Endothelial cell (in vitro differentiated cells): Measurements from ENCODE around the gene RAB3GAP1. TPM values are rescaled to one million over a fixed set of nuclear protein-coding genes. Genes with fewer than 3 reads are reported as not detected.

Source experiments
- DNase-seq: peaks from one replicate; pipeline ENCODE4 v3.0.0; 2021; ENCODE audit warnings: low spot score
- H3K27ac Mint-ChIP-seq: one replicate; pipeline ENCODE4 v1.8.0; 2021; ENCODE audit warnings: mixed read lengths, inconsistent platforms; ENCODE audit not compliant: unreplicated experiment
- H3K27me3 Mint-ChIP-seq: one replicate; pipeline ENCODE4 v1.8.0; 2021; ENCODE audit warnings: mild to moderate bottlenecking, moderate library complexity, mixed read lengths, inconsistent platforms; ENCODE audit not compliant: unreplicated experiment
- H3K36me3 Mint-ChIP-seq: one replicate; pipeline ENCODE4 v1.8.0; 2021; ENCODE audit warnings: mild to moderate bottlenecking, low read depth, mixed read lengths, inconsistent platforms; ENCODE audit not compliant: unreplicated experiment
- H3K4me1 Mint-ChIP-seq: one replicate; pipeline ENCODE4 v1.8.0; 2021; ENCODE audit warnings: mild to moderate bottlenecking, mixed read lengths, inconsistent platforms; ENCODE audit not compliant: unreplicated experiment
- H3K4me3 Mint-ChIP-seq: one replicate; pipeline ENCODE4 v1.8.0; 2021; ENCODE audit warnings: mild to moderate bottlenecking, mixed read lengths, inconsistent platforms; ENCODE audit not compliant: unreplicated experiment
- H3K9me3 Mint-ChIP-seq: one replicate; pipeline ENCODE4 v1.8.0; 2021; ENCODE audit warnings: mixed read lengths, inconsistent platforms; ENCODE audit not compliant: unreplicated experiment
- CTCF ChIP-seq: fragments of 200-600 bp; sonication (generic); IDR thresholded peaks from one replicate; pipeline ENCODE4 v1.5.0; 2021; ENCODE audit warnings: antibody characterized with exemption; ENCODE audit not compliant: unreplicated experiment
- total RNA-seq: library from RNA; stranded (reverse); fragmentation: NEBNext Ultra II Directional; extraction: Animal tissue kit (Norgen Biotek cat#: 25700); gene quantifications from one replicate; pipeline ENCODE4 v1.2.1, GENCODE V29; 2021; ENCODE audit not compliant: unreplicated experiment

The RAB3GAP1 gene
- total RNA-seq, 1 donor from 2014 or later, result 28.0 TPM

DNA sequence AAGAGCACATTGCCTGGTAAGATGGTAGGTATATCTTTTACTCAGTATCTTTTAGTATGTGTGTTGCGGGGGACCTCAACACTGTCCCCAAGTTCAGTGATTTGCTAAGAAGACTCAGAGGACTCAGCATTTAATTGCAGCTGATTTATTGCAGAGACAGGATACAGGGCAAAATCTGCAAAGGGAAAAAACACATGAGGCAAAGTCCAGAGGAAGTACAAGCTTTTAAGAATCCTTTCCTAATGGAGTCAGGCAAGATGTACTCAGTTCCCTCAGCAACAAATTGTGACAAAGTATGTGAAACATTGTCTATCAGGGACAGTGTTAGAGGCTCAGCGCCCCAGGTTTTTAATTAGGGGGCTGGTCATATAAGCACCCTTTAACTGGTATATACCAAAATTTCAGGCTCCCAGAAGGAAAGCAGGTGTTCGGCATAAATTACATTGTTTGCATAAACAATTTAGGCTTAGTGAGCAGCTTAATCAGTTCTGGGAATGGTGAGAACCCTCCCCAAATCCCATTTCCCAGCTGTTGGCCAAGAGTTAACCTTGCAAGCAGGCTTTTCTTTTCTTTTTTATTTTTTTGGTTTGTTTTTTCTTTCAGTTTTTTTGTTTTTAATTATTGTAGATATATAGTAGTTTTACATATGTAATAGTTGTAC, 41.7 kb downstream of the RAB3GAP1 start:
- Mint-ChIP-seq H3K9me3 (no peaks in the 10 kb centered on the region), H3K4me1 (peaks cover 2% of the 10 kb centered on the region), H3K36me3 (peaks cover 11% of the 10 kb centered on the region), H3K27me3 (no peaks in the 10 kb centered on the region), H3K4me3 (no peak overlapping the region), H3K27ac (no peak overlapping the region)
- no peak for DNase-seq
- no peak for TF ChIP-seq CTCF

GRCh38 chr2:135094508-135094907, 42.4 kb downstream of the RAB3GAP1 start:
- no peak for DNase-seq
- H3K9me3 Mint-ChIP-seq, result no peaks in the 10 kb centered on the region
- H3K27ac Mint-ChIP-seq, result no peak overlapping the region
- TF ChIP-seq CTCF, result no peak
- H3K36me3 Mint-ChIP-seq, result peaks cover 6% of the 10 kb centered on the region
- no peak overlapping the region for H3K4me3 Mint-ChIP-seq
- H3K4me1 Mint-ChIP-seq, result peaks cover 2% of the 10 kb centered on the region
- H3K27me3 Mint-ChIP-seq, result no peaks in the 10 kb centered on the region

GRCh38 chr2:135095591-135095990, 43.5 kb downstream of the RAB3GAP1 start:
- peaks cover 4% of the 10 kb centered on the region for H3K36me3 Mint-ChIP-seq
- H3K4me1 Mint-ChIP-seq, result peaks cover 2% of the 10 kb centered on the region
- no peaks in the 10 kb centered on the region for H3K9me3 Mint-ChIP-seq
- no peak for DNase-seq
- H3K27me3 Mint-ChIP-seq, result no peaks in the 10 kb centered on the region
- no peak overlapping the region for H3K4me3 Mint-ChIP-seq
- TF ChIP-seq CTCF, result no peak
- H3K27ac Mint-ChIP-seq, result no peak overlapping the region

- TF ChIP-seq CTCF, result no peak
- no peaks in the 10 kb centered on the region for H3K27me3 Mint-ChIP-seq
- peaks cover 2% of the 10 kb centered on the region for H3K4me1 Mint-ChIP-seq
- H3K36me3 Mint-ChIP-seq, result peaks cover 6% of the 10 kb centered on the region
- H3K4me3 Mint-ChIP-seq, result no peak overlapping the region
- DNase-seq, result no peak
- no peaks in the 10 kb centered on the region for H3K9me3 Mint-ChIP-seq
- H3K27ac Mint-ChIP-seq, result no peak overlapping the region
Observed at GRCh38 chr2:135096665-135097446, 44.8 kb downstream of the RAB3GAP1 start.
